ENCODE results near the gene CTDP1. TPM values are rescaled to one million over a fixed set of nuclear protein-coding genes. Genes with fewer than 3 reads are reported as not detected.

The CTDP1 gene
- total and polyA plus RNA-seq, 7 experiments from 2014 or later: 11.6 to 75.3 (median 41.2) TPM

- ChIA-PET POLR2A (no interaction called here), CTCF (no interaction called here)
- no peak overlapping the region for H3K27ac Mint-ChIP-seq
- DNase-seq (no peak), ATAC-seq (no peak)
- Histone ChIP-seq H3K4me3 (ENCODE audit: low read length) (no peak overlapping the region), H3K36me3 (ENCODE audit: control insufficient read depth in 2 of 3, insufficient read depth in 3 of 3, low read length in 3 of 3) (no peaks in the 10 kb centered on the region), H3K4me1 (ENCODE audit: control insufficient read depth in 2 of 2, insufficient read depth in 2 of 2, low read length in 2 of 2) (peaks cover 4 to 5% of the 10 kb centered on the region in 2 donors), H3K9me3 (ENCODE audit: control insufficient read depth in 2 of 3, low read length in 3 of 3) (no peaks in the 10 kb centered on the region), H3K27me3 (ENCODE audit: control insufficient read depth in 2 of 2, insufficient read depth in 2 of 2, low read length in 2 of 2) (no peaks in the 10 kb centered on the region), H3K27ac (ENCODE audit: low read depth, low read length) (no peak overlapping the region)
- H3K36me3 Mint-ChIP-seq: no peaks in the 10 kb centered on the region
- H3K27me3 Mint-ChIP-seq: peaks cover 4 to 20% (median 12%) of the 10 kb centered on the region in 5 donors
- no peaks in the 10 kb centered on the region for H3K9me3 Mint-ChIP-seq
- H3K4me1 Mint-ChIP-seq: no peaks in the 10 kb centered on the region
- intact Hi-C loops (cut with micrococcal nuclease): loop anchor here in 1 of 2 donors (5.0 kb wide), 1 partner anchor 763 kb away; no protein-coding TSS in a partner anchor
- no peak overlapping the region for H3K4me3 Mint-ChIP-seq
Measured at GRCh38 chr18:79640064-79640672, 39.4 kb upstream of the CTDP1 start.

- ChIA-PET POLR2A (no interaction called here), CTCF (no interaction called here)
- no peak for ATAC-seq
- peaks cover 0 to 3% (median 0%) of the 10 kb centered on the region in 7 donors for H3K4me1 Mint-ChIP-seq
- no peaks in the 10 kb centered on the region for H3K9me3 Mint-ChIP-seq
- H3K27ac ChIP-seq (ENCODE audit: low read depth, low read length): no peak overlapping the region
- no peak overlapping the region for H3K4me3 Mint-ChIP-seq
- DNase-seq: no peak
- H3K36me3 ChIP-seq (ENCODE audit: control insufficient read depth in 2 of 3, insufficient read depth in 3 of 3, low read length in 3 of 3): no peaks in the 10 kb centered on the region
- no peak overlapping the region for H3K27ac Mint-ChIP-seq
- peaks cover 4 to 5% of the 10 kb centered on the region in 2 donors for H3K4me1 ChIP-seq (ENCODE audit: control insufficient read depth in 2 of 2, insufficient read depth in 2 of 2, low read length in 2 of 2)
- intact Hi-C loops (cut with micrococcal nuclease): loop anchor here in 1 of 2 donors (5.0 kb wide), 1 partner anchor 764 kb away; no protein-coding TSS in a partner anchor
- no peaks in the 10 kb centered on the region for H3K27me3 ChIP-seq (ENCODE audit: control insufficient read depth in 2 of 2, insufficient read depth in 2 of 2, low read length in 2 of 2)
- H3K36me3 Mint-ChIP-seq: no peaks in the 10 kb centered on the region
- H3K9me3 ChIP-seq (ENCODE audit: control insufficient read depth in 2 of 3, low read length in 3 of 3): no peaks in the 10 kb centered on the region
- H3K4me3 ChIP-seq (ENCODE audit: low read length): no peak overlapping the region
- peaks cover 4 to 20% (median 12%) of the 10 kb centered on the region in 5 donors for H3K27me3 Mint-ChIP-seq
Measured at GRCh38 chr18:79640875-79641274, 38.7 kb upstream of the CTDP1 start.

- Histone ChIP-seq H3K4me3 (ENCODE audit: low read length) (no peak overlapping the region), H3K4me1 (ENCODE audit: control insufficient read depth in 2 of 2, insufficient read depth in 2 of 2, low read length in 2 of 2) (peaks cover 4 to 5% of the 10 kb centered on the region in 2 donors), H3K27ac (ENCODE audit: low read depth, low read length) (no peak overlapping the region), H3K36me3 (ENCODE audit: control insufficient read depth in 2 of 3, insufficient read depth in 3 of 3, low read length in 3 of 3) (no peaks in the 10 kb centered on the region), H3K27me3 (ENCODE audit: control insufficient read depth in 2 of 2, insufficient read depth in 2 of 2, low read length in 2 of 2) (no peaks in the 10 kb centered on the region), H3K9me3 (ENCODE audit: control insufficient read depth in 2 of 3, low read length in 3 of 3) (no peaks in the 10 kb centered on the region)
- Mint-ChIP-seq H3K4me3 (no peak overlapping the region), H3K9me3 (no peaks in the 10 kb centered on the region), H3K36me3 (no peaks in the 10 kb centered on the region), H3K4me1 (peaks cover 0 to 3% (median 0%) of the 10 kb centered on the region in 7 donors), H3K27ac (no peak overlapping the region), H3K27me3 (peaks cover 4 to 18% (median 12%) of the 10 kb centered on the region in 5 donors)
- no peak for ATAC-seq
- no peak for DNase-seq
- ChIA-PET POLR2A (no interaction called here), CTCF (interaction anchor here (1.8 to 2.2 kb wide), 2 partner anchors 8 to 261 kb away, joined by 3 to 16 read pairs; no protein-coding TSS in a partner anchor)
- intact Hi-C loops (cut with micrococcal nuclease): loop anchor here in 1 of 2 donors (5.0 kb wide), 1 partner anchor 765 kb away; no protein-coding TSS in a partner anchor
Measured at GRCh38 chr18:79641722-79642497, 37.7 kb upstream of the CTDP1 start.

GRCh38 chr18:79642626-79643025, 37.0 kb upstream of the CTDP1 start:
- ChIA-PET POLR2A (no interaction called here), CTCF (interaction anchor here (0.7 to 2.2 kb wide), 6 partner anchors 8 to 266 kb away, joined by 3 to 16 read pairs (median 4); no protein-coding TSS in a partner anchor)
- intact Hi-C loops (cut with micrococcal nuclease): loop anchor here in 1 of 2 donors (5.0 kb wide), 1 partner anchor 765 kb away; no protein-coding TSS in a partner anchor
- Histone ChIP-seq H3K27ac (ENCODE audit: low read depth, low read length) (no peak overlapping the region), H3K4me3 (ENCODE audit: low read length) (no peak overlapping the region), H3K36me3 (ENCODE audit: control insufficient read depth in 2 of 3, insufficient read depth in 3 of 3, low read length in 3 of 3) (no peaks in the 10 kb centered on the region), H3K27me3 (ENCODE audit: control insufficient read depth in 2 of 2, insufficient read depth in 2 of 2, low read length in 2 of 2) (no peaks in the 10 kb centered on the region), H3K9me3 (ENCODE audit: control insufficient read depth in 2 of 3, low read length in 3 of 3) (no peaks in the 10 kb centered on the region), H3K4me1 (ENCODE audit: control insufficient read depth in 2 of 2, insufficient read depth in 2 of 2, low read length in 2 of 2) (peaks cover 4 to 5% of the 10 kb centered on the region in 2 donors)
- H3K27me3 Mint-ChIP-seq: peaks cover 4 to 18% (median 11%) of the 10 kb centered on the region in 5 donors
- no peaks in the 10 kb centered on the region for H3K36me3 Mint-ChIP-seq
- H3K4me3 Mint-ChIP-seq: no peak overlapping the region
- no peak overlapping the region for H3K27ac Mint-ChIP-seq
- no peaks in the 10 kb centered on the region for H3K9me3 Mint-ChIP-seq
- H3K4me1 Mint-ChIP-seq: peaks cover 0 to 3% (median 0%) of the 10 kb centered on the region in 7 donors
- DNase-seq (no peak), ATAC-seq (peak; percentile 21)

GRCh38 chr18:79643054-79643984, 36.3 kb upstream of the CTDP1 start:
- POLR2A ChIA-PET: no interaction called here
- DNase-seq: peak in 1 of 9 donors; percentile 5
- H3K27ac ChIP-seq (ENCODE audit: low read depth, low read length): no peak overlapping the region

More at GRCh38 chr18:79643054-79643984, 36.3 kb upstream of the CTDP1 start:
- no peak overlapping the region for H3K4me3 ChIP-seq (ENCODE audit: low read length)
- no peaks in the 10 kb centered on the region for H3K9me3 Mint-ChIP-seq
- intact Hi-C loops (cut with micrococcal nuclease): loop anchor here in 1 of 2 donors (5.0 kb wide), 1 partner anchor 766 kb away; no protein-coding TSS in a partner anchor
- peaks cover 4 to 5% of the 10 kb centered on the region in 2 donors for H3K4me1 ChIP-seq (ENCODE audit: control insufficient read depth in 2 of 2, insufficient read depth in 2 of 2, low read length in 2 of 2)
- CTCF ChIA-PET: interaction anchor here (0.7 to 2.2 kb wide), 6 partner anchors 9 to 267 kb away, joined by 3 to 16 read pairs (median 4); no protein-coding TSS in a partner anchor
- no peak overlapping the region for H3K27ac Mint-ChIP-seq
- H3K27me3 ChIP-seq (ENCODE audit: control insufficient read depth in 2 of 2, insufficient read depth in 2 of 2, low read length in 2 of 2): no peaks in the 10 kb centered on the region
- H3K36me3 ChIP-seq (ENCODE audit: control insufficient read depth in 2 of 3, insufficient read depth in 3 of 3, low read length in 3 of 3): no peaks in the 10 kb centered on the region
- H3K4me1 Mint-ChIP-seq: peaks cover 0 to 3% (median 0%) of the 10 kb centered on the region in 7 donors
- ATAC-seq: peak; percentile 33
- H3K9me3 ChIP-seq (ENCODE audit: control insufficient read depth in 2 of 3, low read length in 3 of 3): no peaks in the 10 kb centered on the region
- H3K4me3 Mint-ChIP-seq: no peak overlapping the region
- peaks cover 4 to 18% (median 11%) of the 10 kb centered on the region in 5 donors for H3K27me3 Mint-ChIP-seq
- no peaks in the 10 kb centered on the region for H3K36me3 Mint-ChIP-seq

Data from naive thymus-derived CD4-positive, alpha-beta T cell (primary cell).